HG02610 (cell line): ENCODE measurements around the gene SYPL1.

ENCODE experiments used
- ATAC-seq: cut with Tn5 transposase; IDR thresholded peaks from one replicate; pipeline ENCODE4 v1.9.1; 2021; ENCODE audit warnings: mild to moderate bottlenecking, moderate library complexity; ENCODE audit not compliant: unreplicated experiment

Gene SYPL1

DNA sequence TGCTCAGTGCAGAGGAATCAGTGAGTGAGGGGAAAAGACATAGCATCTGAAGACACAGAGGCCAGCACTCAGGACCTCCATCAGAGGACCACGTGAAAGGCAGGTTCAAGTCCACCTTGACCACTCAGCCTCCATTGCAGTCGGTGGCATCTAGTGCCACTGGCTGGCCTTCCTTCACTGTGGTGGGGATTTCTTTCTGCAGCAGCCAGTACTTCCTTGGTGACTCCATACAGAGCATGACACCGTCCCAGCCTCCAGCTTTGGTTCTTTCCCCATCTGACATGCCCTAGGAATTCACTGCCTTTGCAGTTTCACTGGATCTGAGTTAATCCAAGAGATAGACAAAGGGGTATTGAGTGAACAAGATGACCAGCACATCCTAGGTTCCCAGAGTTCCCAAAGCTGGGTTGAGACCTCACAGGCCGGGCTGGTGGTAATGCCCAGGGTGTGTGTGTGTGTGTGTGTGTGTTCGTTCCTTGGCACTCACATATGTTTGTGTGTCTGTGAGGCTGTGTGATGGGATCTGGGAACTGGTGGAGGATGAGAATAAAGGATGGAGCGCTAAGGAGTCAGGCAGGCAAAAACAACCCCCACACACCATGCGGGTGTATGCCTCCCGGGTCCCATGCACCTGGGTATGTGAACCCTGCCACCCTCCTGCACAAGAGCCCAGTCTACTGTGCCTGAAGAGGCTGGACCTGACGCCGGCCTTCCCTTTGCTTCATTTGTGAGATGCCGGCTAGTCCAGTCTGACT, 57.8 kb downstream of the SYPL1 start:
- ATAC-seq = no peak

DNA sequence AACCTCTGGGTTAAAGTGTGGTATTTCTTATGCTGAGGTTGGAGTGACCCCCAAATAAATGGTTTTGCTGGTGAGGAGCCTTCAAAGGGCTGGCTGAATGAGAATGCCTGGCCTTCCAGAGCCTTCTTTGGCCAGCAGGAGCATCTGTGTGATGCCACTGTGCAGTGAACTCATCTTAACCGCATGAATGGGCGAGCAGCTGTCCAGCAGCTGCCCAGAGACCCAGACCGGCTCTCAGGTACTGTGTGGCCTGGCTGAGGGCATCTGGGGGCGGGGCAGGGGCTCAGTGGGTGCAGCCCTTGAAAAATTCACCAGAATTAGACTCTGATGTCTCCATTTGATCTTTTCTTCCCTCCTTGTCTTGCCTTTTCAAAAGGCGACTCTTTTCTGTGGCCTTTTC, 59.0 kb downstream of the SYPL1 start:
- ATAC-seq = no peak

DNA sequence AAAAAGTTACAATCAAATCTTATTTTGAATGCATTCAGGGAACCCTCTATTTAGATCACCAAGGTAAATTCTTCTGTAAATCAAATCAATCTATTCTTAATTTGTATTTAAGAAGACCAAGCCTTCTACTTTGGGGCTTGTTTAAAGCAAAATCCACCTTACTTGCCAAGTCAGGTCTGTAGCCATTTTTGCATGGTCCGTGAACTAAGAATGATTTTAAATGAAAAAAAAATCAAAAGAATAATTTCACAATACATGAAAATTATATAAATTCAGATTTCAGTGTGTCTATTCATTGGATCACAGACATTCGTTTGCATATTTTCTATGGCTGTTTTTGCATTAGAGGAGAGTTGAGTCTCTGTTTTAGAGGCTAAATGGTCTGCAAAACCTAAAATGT, 59.4 kb downstream of the SYPL1 start:
- ATAC-seq = no peak

DNA sequence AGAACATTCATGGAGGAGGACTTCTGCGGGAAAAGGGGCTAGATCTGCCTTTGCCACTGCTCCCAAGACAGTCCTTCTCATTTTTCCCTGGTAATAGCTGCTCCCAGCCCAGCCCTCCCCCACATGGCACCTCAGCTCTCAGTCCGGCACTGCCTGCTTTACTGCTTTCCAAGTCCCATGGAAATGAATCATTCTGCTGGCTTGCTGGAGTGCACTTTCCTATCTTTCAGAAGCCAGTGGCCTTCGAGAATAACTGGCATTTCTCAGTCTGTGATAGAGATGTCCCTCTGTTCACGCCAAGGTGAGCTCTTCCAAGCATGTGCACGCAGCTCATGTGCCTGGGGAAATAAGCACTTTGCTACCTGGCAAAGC, 61.4 kb downstream of the SYPL1 start:
- no peak for ATAC-seq

- ATAC-seq = no peak
These were observed 61.9 kb downstream of the SYPL1 start for GRCh38 chr7:106050002-106050745.

DNA sequence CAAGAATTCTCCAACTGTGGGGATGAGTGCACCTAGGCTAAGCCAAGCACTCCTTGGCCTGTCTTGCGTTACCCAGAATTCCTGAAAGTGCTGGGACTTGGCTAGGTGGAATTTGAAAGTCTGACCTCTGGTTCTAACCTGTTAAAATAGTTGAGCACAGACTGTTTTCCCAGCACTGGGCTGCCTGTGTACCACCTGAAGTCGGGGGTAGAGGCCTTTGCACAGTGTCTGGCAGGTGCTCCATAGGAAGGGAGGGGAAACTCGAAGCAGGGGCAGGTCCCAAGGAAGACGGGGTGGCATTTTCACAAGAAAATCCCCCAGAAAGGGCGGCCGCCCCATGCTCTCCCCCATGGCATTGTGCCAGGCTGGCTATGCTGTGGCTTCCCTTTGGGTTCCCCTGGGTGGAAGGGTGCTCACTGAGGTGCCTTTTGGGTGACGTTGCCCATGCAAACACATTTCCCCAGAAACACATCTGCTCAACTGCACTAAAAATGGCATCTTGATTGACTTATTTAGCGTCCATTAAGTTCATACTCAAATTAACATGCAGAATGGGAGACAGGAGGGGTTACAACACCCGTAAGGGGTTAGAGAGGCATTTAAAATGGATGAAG, 62.9 kb downstream of the SYPL1 start:
- ATAC-seq = no peak

DNA sequence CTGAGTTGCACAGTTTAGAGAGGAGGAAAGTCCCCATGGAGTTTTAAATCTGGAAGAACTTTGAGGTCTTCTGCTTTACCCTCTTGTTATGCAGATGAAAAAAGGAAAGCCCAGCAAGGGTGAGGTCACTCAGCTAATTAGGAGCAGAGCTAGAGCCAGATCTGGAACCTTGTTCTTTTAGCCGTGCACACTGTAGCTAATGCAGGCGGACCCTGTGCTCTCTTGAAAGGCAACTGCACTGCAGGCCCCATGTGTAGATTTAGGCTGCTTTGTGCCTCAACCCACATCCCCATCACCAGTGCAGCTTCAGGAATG, 63.4 kb downstream of the SYPL1 start:
- ATAC-seq = no peak

DNA sequence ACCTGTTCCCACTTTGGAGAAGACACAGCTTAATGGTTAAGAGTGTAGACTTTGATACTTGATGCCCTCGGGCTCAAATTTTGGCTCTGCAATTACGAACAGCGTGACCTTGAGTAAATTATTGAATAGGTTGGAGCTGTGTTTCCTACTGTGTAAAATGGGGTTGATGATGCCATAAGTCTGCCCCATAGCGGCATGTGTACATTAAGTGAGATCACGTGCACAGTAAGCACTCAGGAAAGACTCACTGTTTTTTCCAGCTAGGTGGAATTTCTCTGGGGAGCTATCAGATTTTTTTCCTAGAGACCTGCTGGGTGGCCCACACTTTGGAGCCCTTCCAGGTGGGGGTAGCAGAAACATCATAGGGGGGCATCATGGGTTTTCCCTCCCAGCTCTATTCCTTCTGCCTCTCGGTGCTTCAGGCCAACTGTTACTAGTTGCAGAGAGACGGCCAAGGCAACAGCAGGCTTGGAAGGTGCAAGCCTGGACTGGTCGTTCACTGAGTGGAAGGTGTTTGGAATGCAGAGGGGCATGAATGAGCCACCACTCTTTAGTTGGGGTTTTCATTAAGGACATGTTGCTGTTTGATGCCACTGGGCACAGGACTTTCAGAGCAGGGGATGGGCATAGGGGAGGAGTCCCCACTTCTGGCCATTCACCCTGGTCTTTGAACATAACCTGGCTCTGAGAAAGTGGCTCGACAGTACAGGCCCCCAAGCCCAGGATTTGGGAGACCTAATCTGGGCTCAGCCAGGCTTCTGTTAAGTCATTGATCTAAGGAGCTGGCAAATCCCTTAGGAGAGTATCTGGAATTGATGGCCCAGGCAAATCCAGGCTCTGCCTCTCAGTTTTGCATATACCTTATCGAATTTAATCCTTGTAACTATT, 64.0 kb downstream of the SYPL1 start:
- ATAC-seq = no peak

GRCh38 chr7:106047184-106047583, 64.9 kb downstream of the SYPL1 start:
- no peak for ATAC-seq

DNA sequence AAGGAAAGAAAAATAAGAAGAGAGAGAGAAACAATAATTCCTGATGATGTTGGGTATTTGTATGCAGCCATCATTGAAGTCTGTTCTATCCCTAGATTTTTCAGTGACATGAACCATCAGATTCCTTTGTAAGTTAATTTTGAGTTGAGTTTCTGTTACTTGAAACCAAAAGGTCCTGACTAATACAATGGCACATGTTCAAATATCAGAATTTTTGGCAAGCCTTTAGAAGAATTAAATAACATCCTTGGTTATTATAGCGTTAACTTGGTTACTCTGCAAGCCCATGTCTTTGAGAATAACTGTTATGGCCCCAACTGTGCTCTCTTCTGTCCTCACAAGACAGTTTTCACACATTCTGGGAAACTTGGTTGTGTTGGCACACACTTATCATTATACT, 66.5 kb downstream of the SYPL1 start:
- no peak for ATAC-seq

DNA sequence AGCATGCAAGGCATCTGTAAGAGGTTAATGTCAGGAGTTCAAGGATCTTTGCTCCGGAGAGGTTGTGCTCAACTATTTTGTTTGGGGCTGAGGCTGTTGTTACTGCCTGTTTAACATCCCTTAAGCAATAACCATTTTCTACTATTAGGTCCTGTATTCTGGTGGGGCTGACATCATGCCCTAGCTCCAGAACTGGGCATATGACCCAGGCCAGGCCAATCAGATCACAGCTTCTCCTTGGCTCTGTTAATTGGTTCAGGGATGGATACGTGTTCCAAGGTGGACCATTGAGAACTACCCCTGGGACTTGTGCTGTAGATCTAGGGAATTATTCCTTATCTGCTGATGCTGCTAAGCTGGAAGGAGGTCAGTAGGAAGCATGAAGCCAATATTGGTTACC, 67.0 kb downstream of the SYPL1 start:
- no peak for ATAC-seq

DNA sequence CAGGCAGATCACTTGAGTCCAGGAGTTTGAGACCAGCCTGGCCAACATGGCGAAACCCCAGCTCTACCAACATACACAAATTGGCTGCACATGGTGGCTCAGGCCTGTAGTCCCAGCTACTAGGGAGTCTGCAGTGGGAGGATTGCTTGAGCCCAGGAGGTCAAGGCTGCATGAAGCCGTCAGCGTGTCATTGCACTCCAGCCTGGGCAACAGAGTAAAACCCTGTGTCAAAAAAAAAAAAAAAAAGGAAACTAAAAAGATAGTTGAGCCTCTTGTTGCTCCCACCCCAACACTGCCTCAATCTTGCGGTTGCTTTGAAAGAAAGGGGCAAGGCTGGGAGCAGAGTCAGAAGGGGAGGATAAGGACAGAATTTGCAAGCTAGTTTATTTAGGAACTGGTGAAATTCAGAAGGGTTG, 69.9 kb downstream of the SYPL1 start:
- no peak for ATAC-seq

DNA sequence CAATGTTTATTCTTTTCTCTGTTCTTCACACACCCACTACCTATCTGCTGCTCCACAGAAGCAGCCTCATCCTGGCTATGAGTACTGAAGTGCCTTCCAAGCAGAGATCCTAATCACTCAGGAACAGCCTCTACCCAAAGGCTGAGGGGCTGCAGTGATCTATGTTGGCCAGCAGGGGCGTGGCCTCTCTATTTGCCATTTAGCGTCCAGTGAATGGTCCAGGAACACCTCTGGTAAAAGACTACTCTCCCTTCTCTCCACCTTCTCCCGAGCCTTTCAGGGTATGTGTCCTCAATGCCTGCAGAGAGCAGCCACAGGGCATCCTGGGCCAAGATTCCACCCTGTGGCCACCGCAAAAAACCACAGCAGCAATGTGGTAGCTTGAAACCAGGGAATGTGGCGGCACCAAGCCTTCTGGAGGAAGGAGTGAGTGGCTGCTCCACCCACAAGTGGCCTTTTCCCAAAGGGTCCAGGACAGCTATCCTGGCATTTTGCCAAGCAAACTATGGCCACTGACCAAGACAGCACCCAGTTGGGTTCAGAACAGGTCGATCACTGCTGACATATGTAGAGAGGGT, 70.9 kb downstream of the SYPL1 start:
- ATAC-seq = no peak
